Stomach (tissue), 4 donors: Measurements from ENCODE around the gene HIPK1.

Experiments
- CTCF ChIP-seq, 7 experiments: fragments of 450-650 bp in 4 of 7; fragments of 200-600 bp in 3 of 7; sonication (generic) in 3 of 7; IDR thresholded peaks; one replicate each; pipeline ENCODE4 v1.5.1; 2016 to 2019; ENCODE audit warnings: antibody characterized with exemption in 7 of 7, control low read depth in 2 of 7, mild to moderate bottlenecking in 1 of 7
- EP300 ChIP-seq: sonication (generic); formaldehyde crosslinking; IDR thresholded peaks from one replicate; pipeline ENCODE4 v1.6.1; 2017; ENCODE audit warnings: antibody characterized with exemption
- POLR2AphosphoS5 ChIP-seq, 3 donors: sonication (generic); formaldehyde crosslinking; IDR thresholded peaks; one replicate each; pipeline ENCODE4 v1.6.1; 2016; ENCODE audit warnings: antibody characterized with exemption in 3 of 3

- TF ChIP-seq CTCF (IDR thresholded peaks at IDR 0.05) = no peak
- TF ChIP-seq POLR2AphosphoS5 (IDR thresholded peaks at IDR 0.05) = no peak
- no peak for TF ChIP-seq EP300
These were observed 74.3 kb downstream of the HIPK1 start for GRCh38 chr1:114003431-114003830.
